ENCODE results near the gene VCL. TPM values are rescaled to one million over a fixed set of nuclear protein-coding genes. Genes with fewer than 3 reads are reported as not detected.

The VCL gene
- total RNA-seq, 1 experiment from 2014 or later: 291 TPM

GRCh38 chr10:74063256-74063655 lies 65.3 kb downstream of the VCL start:
- no peak overlapping the region for H3K14ac ChIP-seq (ENCODE audit: insufficient read depth, low read length)
- H3K79me1 ChIP-seq (ENCODE audit: insufficient read depth, low read depth, low read length, poor library complexity, severe bottlenecking): peaks cover 5% of the 10 kb centered on the region
- Mint-ChIP-seq H3K9me3 (peaks cover 0 to 5% of the 10 kb centered on the region in 2 experiments; a peak in 3 of 5 replicates), H3K27me3 (ENCODE audit: low read depth) (no peaks in the 10 kb centered on the region), H3K27ac (no peak overlapping the region; a peak in 1 of 7 replicates), H3K36me3 (ENCODE audit: insufficient read depth in 1 of 3, low read depth in 3 of 3) (peaks cover 26 to 45% (median 42%) of the 10 kb centered on the region in 3 experiments), H3K4me1 (peaks cover 0 to 7% of the 10 kb centered on the region in 2 experiments; a peak in 1 of 4 replicates), H3K4me3 (no peak overlapping the region)
- no peak overlapping the region for H4K8ac ChIP-seq (replicated peaks; ENCODE audit: insufficient read length, low read depth, low read length)
- H2BK12ac ChIP-seq (ENCODE audit: insufficient read length, low read depth, low read length): no peak overlapping the region
- H3K79me2 ChIP-seq (ENCODE audit: insufficient read depth, low read length): peaks cover 10% of the 10 kb centered on the region; the same call in 1 of the 2 replicates
- no peak overlapping the region for H3K27ac ChIP-seq (ENCODE audit: insufficient read length, low read depth, low read length)
- no peak overlapping the region for H3T11ph ChIP-seq (ENCODE audit: low read length)
- no peak overlapping the region for H2BK20ac ChIP-seq (ENCODE audit: low read depth, low read length, poor library complexity, severe bottlenecking)
- TF ChIP-seq CTCF (conservative IDR thresholded peaks at IDR 0.05): no peak
- no peaks in the 10 kb centered on the region for H3K27me3 ChIP-seq (ENCODE audit: insufficient read depth, low read length)
- no peak overlapping the region for H3K4me2 ChIP-seq (ENCODE audit: insufficient read depth, insufficient read length, low read length)
- no peak overlapping the region for H2AFZ ChIP-seq (ENCODE audit: low read length)
- H3K9ac ChIP-seq (ENCODE audit: extremely low read depth, insufficient read length, low read length): no peak overlapping the region
- no peak overlapping the region for H4K5ac ChIP-seq (ENCODE audit: insufficient read length, low read depth, low read length)
- H3K23ac ChIP-seq (ENCODE audit: insufficient read length, low read depth, low read length): no peak overlapping the region
- no peaks in the 10 kb centered on the region for H3K23me2 ChIP-seq (ENCODE audit: insufficient read length, low read depth, low read length, poor library complexity, severe bottlenecking)
- H3K56ac ChIP-seq (ENCODE audit: insufficient read length, low read depth, low read length): no peak overlapping the region
- no peak overlapping the region for H2AK5ac ChIP-seq (ENCODE audit: insufficient read length, low read length)
- no peak overlapping the region for H2BK120ac ChIP-seq (ENCODE audit: low read depth, low read length, poor library complexity, severe bottlenecking)
- no peak overlapping the region for H2BK5ac ChIP-seq (ENCODE audit: insufficient read length, low read length)
- no peak overlapping the region for H3K18ac ChIP-seq (ENCODE audit: insufficient read length, low read depth, low read length)
- DNase-seq: no peak
- H3K4me1 ChIP-seq (ENCODE audit: insufficient read depth, low read length): no peaks in the 10 kb centered on the region; the same call in 1 of the 2 replicates
- H3K4ac ChIP-seq (ENCODE audit: low read depth, low read length): no peak overlapping the region
- no peak overlapping the region for H4K91ac ChIP-seq (ENCODE audit: insufficient read length, low read depth, low read length)
- H2BK15ac ChIP-seq (ENCODE audit: low read depth, low read length): no peak overlapping the region
- H3K9me3 ChIP-seq (ENCODE audit: control insufficient read depth, low read depth, low read length): no peaks in the 10 kb centered on the region
- no peaks in the 10 kb centered on the region for H4K20me1 ChIP-seq (ENCODE audit: control insufficient read depth, insufficient read depth, insufficient read length)

Data from H9 (cell line).